Trophoblast cell (in vitro differentiated cells and primary cell): Measurements from ENCODE around the gene ZNF512.
"Not testable (repeated sequence)": the region's sequence is repeated elsewhere in the genome, so short reads cannot be mapped to it uniquely, and the experiment has no call there.

Experiments used
- DNase-seq, 2 donors: peaks; one replicate each; pipeline ENCODE4 v3.0.0-alpha.2; 2016
- H2AFZ ChIP-seq: 2 replicates; pipeline ENCODE4 v1.6.1; 2013; ENCODE audit warnings: low read length, moderate library complexity, mild to moderate bottlenecking; ENCODE audit not compliant: insufficient read depth, poor library complexity
- H2AK5ac ChIP-seq: 2 replicates; pipeline ENCODE4 v1.6.1; 2013; ENCODE audit warnings: mild to moderate bottlenecking, low read length
- H2BK120ac ChIP-seq: 2 replicates; pipeline ENCODE4 v1.6.1; 2013; ENCODE audit warnings: low read length, mild to moderate bottlenecking, moderate library complexity; ENCODE audit not compliant: insufficient read depth, poor library complexity
- H2BK12ac ChIP-seq: 2 replicates; pipeline ENCODE4 v1.6.1; 2013; ENCODE audit warnings: mild to moderate bottlenecking, low read length, moderate library complexity
- H2BK5ac ChIP-seq: 2 replicates; pipeline ENCODE4 v1.6.1; 2013; ENCODE audit warnings: low read length, low read depth, moderate library complexity, mild to moderate bottlenecking; ENCODE audit not compliant: poor library complexity
- H3K14ac ChIP-seq: 2 replicates; pipeline ENCODE4 v1.6.1; 2013; ENCODE audit warnings: mild to moderate bottlenecking, low read length
- H3K18ac ChIP-seq: 2 replicates; pipeline ENCODE4 v1.6.1; 2013; ENCODE audit warnings: mild to moderate bottlenecking, low read length
- H3K23ac ChIP-seq: 2 replicates; pipeline ENCODE4 v1.6.1; 2013; ENCODE audit warnings: low read length
- H3K27ac ChIP-seq: 2 replicates; pipeline ENCODE4 v1.5.1; 2013; ENCODE audit warnings: low read depth, mild to moderate bottlenecking, inconsistent platforms, low read length, moderate library complexity
- H3K27me3 ChIP-seq: 2 replicates; pipeline ENCODE4 v1.6.1; 2013; ENCODE audit warnings: inconsistent platforms, mild to moderate bottlenecking, low read length, moderate library complexity; ENCODE audit not compliant: insufficient read depth
- H3K36me3 ChIP-seq, 2 experiments: 1 replicate in 1 of 2; 2 replicates in 1 of 2; pipeline ENCODE4 v1.6.1; 2013; ENCODE audit warnings: low read length in 2 of 2, mild to moderate bottlenecking in 2 of 2, moderate library complexity in 1 of 2; ENCODE audit not compliant: insufficient read depth in 2 of 2, control insufficient read depth in 1 of 2
- H3K4ac ChIP-seq: 2 replicates; pipeline ENCODE4 v1.6.1; 2013; ENCODE audit warnings: low read depth, mild to moderate bottlenecking, low read length, moderate library complexity
- H3K4me1 ChIP-seq, 2 experiments: 1 replicate in 1 of 2; 2 replicates in 1 of 2; pipeline ENCODE4 v1.6.1; 2013; ENCODE audit warnings: low read length in 2 of 2, mild to moderate bottlenecking in 2 of 2, moderate library complexity in 1 of 2; ENCODE audit not compliant: insufficient read depth in 2 of 2, control insufficient read depth in 1 of 2
- H3K4me2 ChIP-seq: 2 replicates; pipeline ENCODE4 v1.6.1; 2013; ENCODE audit warnings: inconsistent platforms, mild to moderate bottlenecking, low read length, moderate library complexity
- H3K4me3 ChIP-seq: 2 replicates; pipeline ENCODE4 v1.5.1; 2013; ENCODE audit warnings: mild to moderate bottlenecking, low read depth, low read length, inconsistent platforms
- H3K79me1 ChIP-seq: one replicate; pipeline ENCODE4 v1.6.1; 2013; ENCODE audit warnings: low read length
- H3K79me2 ChIP-seq: 2 replicates; pipeline ENCODE4 v1.6.1; 2013; ENCODE audit warnings: low read length, mild to moderate bottlenecking; ENCODE audit not compliant: control insufficient read depth, insufficient read depth, poor library complexity
- H3K9ac ChIP-seq: 2 replicates; pipeline ENCODE4 v1.6.1; 2013; ENCODE audit warnings: mild to moderate bottlenecking, low read length
- H3K9me3 ChIP-seq: 2 replicates; pipeline ENCODE4 v1.6.1; 2013; ENCODE audit warnings: low read depth, mild to moderate bottlenecking, control low read depth, inconsistent platforms, low read length; ENCODE audit not compliant: insufficient read depth
- H4K12ac ChIP-seq: 2 replicates; pipeline ENCODE4 v1.6.1; 2013; ENCODE audit warnings: low read depth, mild to moderate bottlenecking, low read length, moderate library complexity
- H4K8ac ChIP-seq: 2 replicates; pipeline ENCODE4 v1.6.1; 2013; ENCODE audit warnings: low read depth, mild to moderate bottlenecking, low read length, moderate library complexity
- H4K91ac ChIP-seq: one replicate; pipeline ENCODE4 v1.6.1; 2013; ENCODE audit warnings: low read depth, mild to moderate bottlenecking, low read length, moderate library complexity
- WGBS: extraction: QIAGEN DNeasy Blood & Tissue Kit; methylation state at CpG from one replicate; pipeline ENCODE4 v1.1.7; 2013; ENCODE audit warnings: missing lambda C conversion rate; ENCODE audit not compliant: insufficient read length, insufficient coverage; ENCODE audit errors: extremely low coverage; 5-methylcytosine and 5-hydroxymethylcytosine counted together

The ZNF512 gene

DNA sequence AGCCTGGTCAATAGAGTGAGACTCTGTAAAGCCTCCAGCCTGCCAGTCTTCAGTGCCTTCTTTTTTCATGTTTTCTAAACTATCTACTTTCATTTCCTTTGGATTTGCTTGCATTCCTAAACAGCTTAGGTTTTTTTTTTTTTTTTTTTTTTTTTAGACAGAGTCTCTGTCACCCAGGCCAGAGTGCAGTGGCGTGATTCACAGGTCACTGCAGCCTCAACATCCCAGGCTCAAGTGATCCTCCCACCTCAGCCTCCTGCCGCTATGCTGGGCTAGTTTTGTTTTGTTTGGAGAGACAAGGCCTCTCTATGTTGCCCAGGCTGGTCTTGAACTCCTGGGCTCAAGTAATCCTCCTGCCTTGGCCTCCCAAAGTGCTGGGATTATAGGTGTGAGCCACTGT, 47.4 kb downstream of the ZNF512 start:
- H3K14ac ChIP-seq, H3K4me1 ChIP-seq, H4K91ac ChIP-seq, H3K79me1 ChIP-seq, H3K4me3 ChIP-seq, H3K27me3 ChIP-seq, H2BK12ac ChIP-seq, H3K4me2 ChIP-seq, H3K23ac ChIP-seq, DNase-seq, H2BK5ac ChIP-seq, H4K8ac ChIP-seq, H2AK5ac ChIP-seq, H2AFZ ChIP-seq, H3K9ac ChIP-seq, H3K79me2 ChIP-seq, H3K9me3 ChIP-seq, H3K18ac ChIP-seq, H3K27ac ChIP-seq, H3K4ac ChIP-seq, H2BK120ac ChIP-seq, H4K12ac ChIP-seq: not testable (repeated sequence)
- H3K36me3 ChIP-seq: peaks cover 5 to 15% of the 10 kb centered on the region in 2 experiments
- WGBS: no CpG with 5 or more reads among the region's 2 CpGs

DNA sequence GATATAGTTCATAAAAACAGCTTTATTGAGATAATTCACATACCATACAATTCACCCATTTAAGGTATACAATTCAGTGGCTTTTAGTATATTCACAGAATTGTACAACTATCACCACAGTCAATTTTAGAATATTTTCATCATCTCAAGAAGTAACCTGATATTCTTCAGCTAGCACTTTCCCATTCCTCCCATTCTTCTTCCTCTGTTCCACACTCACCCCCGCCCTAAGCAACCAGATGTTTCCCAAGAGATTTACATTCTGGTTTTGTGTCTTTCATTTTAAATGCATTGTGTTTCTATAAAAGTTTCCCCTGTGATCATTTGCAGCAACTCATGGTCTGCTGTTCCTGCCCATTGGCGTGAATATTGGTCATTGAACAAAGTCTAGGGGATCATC, 51.4 kb downstream of the ZNF512 start:
- H3K36me3 ChIP-seq: peaks cover 14 to 31% of the 10 kb centered on the region in 2 experiments
- no peak overlapping the region for H3K23ac ChIP-seq
- no peaks in the 10 kb centered on the region for H3K27me3 ChIP-seq
- H3K4me2 ChIP-seq: no peak overlapping the region
- H3K4me1 ChIP-seq: no peaks in the 10 kb centered on the region
- no peak overlapping the region for H2BK12ac ChIP-seq
- no CpG with 5 or more reads among the region's 2 CpGs for WGBS
- no peak overlapping the region for H4K8ac ChIP-seq
- no peak overlapping the region for H3K4me3 ChIP-seq
- no peak overlapping the region for H3K9ac ChIP-seq
- H3K27ac ChIP-seq: no peak overlapping the region
- H3K9me3 ChIP-seq: no peaks in the 10 kb centered on the region
- no peak overlapping the region for H2BK5ac ChIP-seq
- no peak overlapping the region for H2AFZ ChIP-seq
- no peak overlapping the region for H2BK120ac ChIP-seq
- DNase-seq: no peak
- no peaks in the 10 kb centered on the region for H3K79me1 ChIP-seq
- no peak overlapping the region for H4K12ac ChIP-seq
- H3K18ac ChIP-seq: no peak overlapping the region
- no peak overlapping the region for H4K91ac ChIP-seq
- no peak overlapping the region for H2AK5ac ChIP-seq
- H3K14ac ChIP-seq: no peak overlapping the region
- no peaks in the 10 kb centered on the region for H3K79me2 ChIP-seq
- H3K4ac ChIP-seq: no peak overlapping the region

DNA sequence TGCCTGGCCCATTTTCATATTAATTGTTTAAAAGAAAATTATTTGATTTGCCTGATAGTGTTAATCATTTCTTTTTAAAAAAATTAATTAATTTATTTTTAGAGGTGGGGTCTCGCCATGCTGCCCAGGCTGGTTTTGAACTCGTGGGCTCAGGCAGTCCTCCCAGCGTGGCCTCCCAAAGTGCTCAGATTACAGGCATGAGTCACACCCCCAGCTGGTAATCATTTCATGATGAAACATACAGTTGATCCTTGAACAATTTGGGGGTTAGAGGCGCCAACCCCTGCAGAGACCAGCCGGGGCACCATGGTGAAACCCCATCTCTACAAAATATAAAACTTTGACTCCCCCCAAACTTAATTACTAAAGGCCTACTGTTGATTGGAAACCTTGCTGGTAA, 53.9 kb downstream of the ZNF512 start:
- H4K8ac ChIP-seq: no peak overlapping the region
- no peaks in the 10 kb centered on the region for H3K27me3 ChIP-seq
- H3K4ac ChIP-seq: no peak overlapping the region
- H2AK5ac ChIP-seq: no peak overlapping the region
- H2BK5ac ChIP-seq: no peak overlapping the region
- no peak overlapping the region for H4K12ac ChIP-seq
- H3K27ac ChIP-seq: no peak overlapping the region
- H4K91ac ChIP-seq: no peak overlapping the region
- no peak for DNase-seq
- no peak overlapping the region for H3K23ac ChIP-seq
- H3K9me3 ChIP-seq: no peaks in the 10 kb centered on the region
- H3K79me2 ChIP-seq: no peaks in the 10 kb centered on the region
- no peak overlapping the region for H3K14ac ChIP-seq
- H3K36me3 ChIP-seq: peaks cover 19 to 40% of the 10 kb centered on the region in 2 experiments
- H3K18ac ChIP-seq: no peak overlapping the region
- no peak overlapping the region for H3K4me2 ChIP-seq
- H2AFZ ChIP-seq: no peak overlapping the region
- H3K4me3 ChIP-seq: no peak overlapping the region
- no peak overlapping the region for H3K9ac ChIP-seq
- no peaks in the 10 kb centered on the region for H3K4me1 ChIP-seq
- no peak overlapping the region for H2BK120ac ChIP-seq
- WGBS: no CpG with 5 or more reads among the region's 5 CpGs
- no peak overlapping the region for H2BK12ac ChIP-seq
- no peaks in the 10 kb centered on the region for H3K79me1 ChIP-seq

DNA sequence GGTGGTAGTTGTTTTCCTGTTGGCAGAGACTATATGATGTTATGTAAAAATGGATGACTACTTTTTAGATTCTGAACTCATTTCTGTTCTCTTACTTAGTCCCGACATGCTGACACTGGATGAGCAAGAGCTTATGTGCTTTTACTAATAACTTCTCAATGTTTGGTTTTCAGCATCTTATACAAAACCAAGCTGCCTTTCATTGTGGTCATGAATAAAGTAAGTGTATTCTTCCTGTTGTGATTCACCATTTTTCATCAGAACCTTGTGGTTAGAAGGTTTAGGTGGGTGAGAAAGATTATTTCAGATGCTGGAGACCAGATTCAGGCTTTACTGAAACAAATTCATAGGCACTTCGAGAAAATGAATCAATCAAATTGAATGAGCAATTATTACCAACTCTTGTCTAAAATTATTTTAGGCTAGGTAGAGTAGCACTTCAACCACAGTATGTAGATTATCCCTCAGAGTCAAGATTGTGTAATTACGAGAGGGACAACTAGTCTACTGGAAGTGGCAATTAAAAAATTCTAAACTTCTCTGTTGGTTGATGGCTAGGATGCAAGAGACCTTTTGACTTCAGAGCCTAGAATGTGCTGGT, 55.3 kb downstream of the ZNF512 start:
- no CpG with 5 or more reads among the region's 3 CpGs for WGBS
- no peak overlapping the region for H3K4ac ChIP-seq

More for the DNA sequence above, 55.3 kb downstream of the ZNF512 start:
- Histone ChIP-seq H2AK5ac (no peak overlapping the region), H2BK12ac (no peak overlapping the region), H3K4me2 (no peak overlapping the region), H3K27me3 (no peaks in the 10 kb centered on the region), H2AFZ (no peak overlapping the region), H4K12ac (no peak overlapping the region), H3K27ac (no peak overlapping the region), H3K4me1 (no peaks in the 10 kb centered on the region), H3K36me3 (peaks cover 23 to 40% of the 10 kb centered on the region in 2 experiments), H3K79me1 (no peaks in the 10 kb centered on the region), H2BK120ac (no peak overlapping the region), H2BK5ac (no peak overlapping the region), H3K4me3 (no peak overlapping the region), H4K91ac (no peak overlapping the region), H3K18ac (no peak overlapping the region), H3K14ac (no peak overlapping the region), H3K9ac (no peak overlapping the region), H4K8ac (no peak overlapping the region), H3K9me3 (no peaks in the 10 kb centered on the region), H3K79me2 (no peaks in the 10 kb centered on the region), H3K23ac (no peak overlapping the region)
- DNase-seq: no peak
